ENCODE results near the gene IGF1. TPM values are rescaled to one million over a fixed set of nuclear protein-coding genes. Genes with fewer than 3 reads are reported as not detected.
A peak's percentile ranks its signal among the peaks of the same experiment; 100 is the strongest.

The IGF1 gene
- total and polyA plus RNA-seq, 9 of the 15 experiments (the other 6 are each of a cell fraction or from before 2014, with no cell fraction given): 3.7 to 13.9 (median 4.5) TPM

DNA sequence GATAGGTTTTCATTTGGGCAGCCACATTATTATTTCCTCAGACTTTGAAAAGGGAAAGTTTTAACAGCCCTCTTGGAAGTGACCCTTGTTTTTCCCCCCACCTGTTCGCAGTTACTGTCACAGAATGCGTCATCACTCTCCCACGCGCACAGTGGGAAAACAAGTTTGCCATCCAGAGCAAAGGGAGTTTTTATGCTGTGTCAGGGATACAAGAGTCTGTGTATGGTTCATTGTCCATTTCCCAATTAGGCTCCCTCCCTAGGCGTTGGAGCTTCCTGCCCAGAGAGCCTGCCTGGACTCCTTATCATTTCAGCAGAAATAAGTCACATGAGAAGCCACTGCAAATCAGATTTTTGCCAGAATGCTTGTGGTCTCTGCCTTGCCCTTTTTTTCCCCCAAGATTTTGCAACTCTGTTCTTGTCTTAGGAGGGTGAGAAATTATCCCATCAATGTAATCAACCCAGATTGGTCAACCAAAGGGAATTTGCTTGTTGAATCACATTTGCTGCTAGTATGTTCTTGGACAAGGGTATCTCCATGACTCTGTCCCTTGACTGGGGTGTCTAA lies 104.1 kb downstream of the IGF1 start:
- H3K9ac ChIP-seq (ENCODE audit: insufficient read depth in 1 of 2, low read depth in 2 of 2, low read length in 2 of 2): no peak overlapping the region
- no peaks in the 10 kb centered on the region for H3K9me1 ChIP-seq (ENCODE audit: control insufficient read depth, insufficient read depth, low read length)
- ChIA-PET POLR2A (interaction anchor here (0.8 to 1.3 kb wide), 2 partner anchors 9 to 15 kb away, joined by 4 read pairs; no protein-coding TSS in a partner anchor), CTCF (ENCODE audit: low intra/inter-chr PET ratio) (interaction anchor here (0.6 kb wide), 1 partner anchor 208 kb away, joined by 3 read pairs; no protein-coding TSS in a partner anchor)
- intact Hi-C loops (cut with micrococcal nuclease): no loop called here
- no peaks in the 10 kb centered on the region for H3K36me3 ChIP-seq (ENCODE audit: control insufficient read depth, insufficient read depth, low read length)
- no peaks in the 10 kb centered on the region for H3K79me2 ChIP-seq (ENCODE audit: control insufficient read depth, insufficient read depth, low read length)
- no peaks in the 10 kb centered on the region for H4K20me1 ChIP-seq (replicated peaks; ENCODE audit: control insufficient read depth, insufficient read depth, low read length)
- in situ Hi-C loops (cut with MboI): no loop called here
- 5% methylated on average over 5 of the region's 5 CpGs for WGBS (ENCODE audit: insufficient coverage, low coverage, missing lambda C conversion rate)
- peak overlapping the region; percentile 34; the same call in 1 of the 3 replicates for H3K27ac ChIP-seq (ENCODE audit: extremely low read depth, low read depth, low read length)
- no peaks in the 10 kb centered on the region for H3K27me3 ChIP-seq (ENCODE audit: control insufficient read depth in 2 of 2, insufficient read depth in 2 of 2, low read length in 2 of 2)
- H2AFZ ChIP-seq (ENCODE audit: low read depth, low read length): 0 out of 2 replicates have a peak overlapping the region, but pooled peaks have one; percentile 3
- ATAC-seq (peak; percentile 86), DNase-seq (ENCODE audit: extremely low read depth in 1 of 4, low spot score in 3 of 4) (peak in 2 of 4 experiments; percentile 29 to 63), FAIRE-seq (peak; percentile 85)
- H3K4me3 ChIP-seq: no peak overlapping the region
- no peak overlapping the region for H3K4me2 ChIP-seq (ENCODE audit: insufficient read depth, low read length)
- peaks cover 6 to 19% of the 10 kb centered on the region in 2 experiments; a peak in 3 of 5 replicates for H3K4me1 ChIP-seq (replicated peaks in 1 of 2; ENCODE audit: control insufficient read depth in 2 of 2, insufficient read depth in 2 of 2, low read length in 2 of 2)
- BruUV-seq (replicated peaks): no TSS peak
- H3K9me3 ChIP-seq (replicated peaks; ENCODE audit: control insufficient read depth, insufficient read depth, low read depth, low read length): no peaks in the 10 kb centered on the region
- TF ChIP-seq DPF2 (IDR thresholded peaks at IDR 0.05) (peak; percentile 43; the same call in 1 of the 2 replicates), ZNF41 (CRISPR knock-in tag; conservative IDR thresholded peaks at IDR 0.05) (no peak), JUND (IDR thresholded peaks at IDR 0.05; ENCODE audit: borderline replicate concordance, low read depth, low read length) (peak; percentile 68; the same call in 1 of the 2 replicates), JUND (tag; IDR thresholded peaks at IDR 0.05; ENCODE audit: borderline replicate concordance, low read depth, low read length) (peak; percentile 43; the same call in 1 of the 3 replicates), MTA2 (IDR thresholded peaks at IDR 0.05; ENCODE audit: low read depth) (no peak), NFE2 (IDR thresholded peaks at IDR 0.05; ENCODE audit: low read depth) (peak; percentile 71), DNMT1 (IDR thresholded peaks at IDR 0.05) (no peak), NR2F6 (CRISPR knock-in tag; IDR thresholded peaks at IDR 0.05) (no peak), HSF4 (CRISPR knock-in tag; IDR thresholded peaks at IDR 0.05; ENCODE audit: borderline replicate concordance) (no peak), FOXK2 (conservative IDR thresholded peaks at IDR 0.05 in 1 of 2, IDR thresholded peaks at IDR 0.05 in 1 of 2; ENCODE audit: low read depth in 2 of 2) (no peak), SP2 (IDR thresholded peaks at IDR 0.05; ENCODE audit: extremely low read depth, low read depth, low read length, poor library complexity, severe bottlenecking) (no peak), SIX5 (IDR thresholded peaks at IDR 0.05; ENCODE audit: borderline replicate concordance in 1 of 2, insufficient read depth in 1 of 2, low read depth in 1 of 2, low read length in 2 of 2) (no peak), CBX3 (IDR thresholded peaks at IDR 0.05; ENCODE audit: borderline replicate concordance in 1 of 2, low read length in 2 of 2) (no peak), KDM2B (CRISPR knock-in tag; IDR thresholded peaks at IDR 0.05) (no peak), POLR2G (IDR thresholded peaks at IDR 0.05; ENCODE audit: low read depth, low read length) (no peak), ZNF24 (IDR thresholded peaks at IDR 0.05) (no peak), SNIP1 (IDR thresholded peaks at IDR 0.05; ENCODE audit: low read depth) (no peak), ATF1 (CRISPR knock-in tag; IDR thresholded peaks at IDR 0.05) (no peak), ATF1 (tag; IDR thresholded peaks at IDR 0.05) (peak; percentile 50; the same call in 1 of the 2 replicates), ETV1 (tag; conservative IDR thresholded peaks at IDR 0.05; ENCODE audit: low read depth) (peak; percentile 56; the same call in 1 of the 2 replicates)
- TF ChIP-seq, protein P1, sequence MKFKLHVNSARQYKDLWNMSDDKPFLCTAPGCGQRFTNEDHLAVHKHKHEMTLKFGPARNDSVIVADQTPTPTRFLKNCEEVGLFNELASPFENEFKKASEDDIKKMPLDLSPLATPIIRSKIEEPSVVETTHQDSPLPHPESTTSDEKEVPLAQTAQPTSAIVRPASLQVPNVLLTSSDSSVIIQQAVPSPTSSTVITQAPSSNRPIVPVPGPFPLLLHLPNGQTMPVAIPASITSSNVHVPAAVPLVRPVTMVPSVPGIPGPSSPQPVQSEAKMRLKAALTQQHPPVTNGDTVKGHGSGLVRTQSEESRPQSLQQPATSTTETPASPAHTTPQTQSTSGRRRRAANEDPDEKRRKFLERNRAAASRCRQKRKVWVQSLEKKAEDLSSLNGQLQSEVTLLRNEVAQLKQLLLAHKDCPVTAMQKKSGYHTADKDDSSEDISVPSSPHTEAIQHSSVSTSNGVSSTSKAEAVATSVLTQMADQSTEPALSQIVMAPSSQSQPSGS (CRISPR knock-in tag; IDR thresholded peaks at IDR 0.05): no peak
- TF ChIP-seq, protein P2, sequence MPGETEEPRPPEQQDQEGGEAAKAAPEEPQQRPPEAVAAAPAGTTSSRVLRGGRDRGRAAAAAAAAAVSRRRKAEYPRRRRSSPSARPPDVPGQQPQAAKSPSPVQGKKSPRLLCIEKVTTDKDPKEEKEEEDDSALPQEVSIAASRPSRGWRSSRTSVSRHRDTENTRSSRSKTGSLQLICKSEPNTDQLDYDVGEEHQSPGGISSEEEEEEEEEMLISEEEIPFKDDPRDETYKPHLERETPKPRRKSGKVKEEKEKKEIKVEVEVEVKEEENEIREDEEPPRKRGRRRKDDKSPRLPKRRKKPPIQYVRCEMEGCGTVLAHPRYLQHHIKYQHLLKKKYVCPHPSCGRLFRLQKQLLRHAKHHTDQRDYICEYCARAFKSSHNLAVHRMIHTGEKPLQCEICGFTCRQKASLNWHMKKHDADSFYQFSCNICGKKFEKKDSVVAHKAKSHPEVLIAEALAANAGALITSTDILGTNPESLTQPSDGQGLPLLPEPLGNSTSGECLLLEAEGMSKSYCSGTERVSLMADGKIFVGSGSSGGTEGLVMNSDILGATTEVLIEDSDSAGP (CRISPR knock-in tag; IDR thresholded peaks at IDR 0.05): no peak

All from K562 (cell line).